CD4-positive, alpha-beta T cell treated with Interleukin-4 for 4 hours (primary cell): ENCODE data around the gene TNFRSF25.

Experiments
- DNase-seq: peaks from one replicate; pipeline ENCODE4 v3.0.0-alpha.2; 2020

The TNFRSF25 gene, protein sequence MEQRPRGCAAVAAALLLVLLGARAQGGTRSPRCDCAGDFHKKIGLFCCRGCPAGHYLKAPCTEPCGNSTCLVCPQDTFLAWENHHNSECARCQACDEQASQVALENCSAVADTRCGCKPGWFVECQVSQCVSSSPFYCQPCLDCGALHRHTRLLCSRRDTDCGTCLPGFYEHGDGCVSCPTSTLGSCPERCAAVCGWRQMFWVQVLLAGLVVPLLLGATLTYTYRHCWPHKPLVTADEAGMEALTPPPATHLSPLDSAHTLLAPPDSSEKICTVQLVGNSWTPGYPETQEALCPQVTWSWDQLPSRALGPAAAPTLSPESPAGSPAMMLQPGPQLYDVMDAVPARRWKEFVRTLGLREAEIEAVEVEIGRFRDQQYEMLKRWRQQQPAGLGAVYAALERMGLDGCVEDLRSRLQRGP

DNA sequence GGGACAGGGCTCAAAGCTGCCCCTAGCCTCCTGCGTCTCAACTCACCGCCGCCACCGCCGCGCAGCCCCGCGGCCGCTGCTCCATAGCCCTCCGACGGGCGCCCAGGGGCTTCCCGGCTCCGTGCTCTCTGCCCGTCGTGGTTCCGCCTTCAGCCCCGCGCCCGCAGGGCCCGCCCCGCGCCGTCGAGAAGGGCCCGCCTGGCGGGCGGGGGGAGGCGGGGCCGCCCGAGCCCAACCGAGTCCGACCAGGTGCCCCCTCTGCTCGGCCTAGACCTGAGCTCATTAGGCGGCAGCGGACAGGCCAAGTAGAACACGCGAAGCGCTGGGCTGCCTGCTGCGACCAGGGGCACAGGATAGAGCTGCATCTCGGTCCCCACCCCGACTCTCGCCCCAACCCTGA is at the start of gene TNFRSF25:
TSS of gene TNFRSF25 (minus strand) at position 151 of the 400 bp plus-strand sequence. CDS start at position 85, 66 bp downstream.
- DNase-seq = peak; percentile 60

DNA sequence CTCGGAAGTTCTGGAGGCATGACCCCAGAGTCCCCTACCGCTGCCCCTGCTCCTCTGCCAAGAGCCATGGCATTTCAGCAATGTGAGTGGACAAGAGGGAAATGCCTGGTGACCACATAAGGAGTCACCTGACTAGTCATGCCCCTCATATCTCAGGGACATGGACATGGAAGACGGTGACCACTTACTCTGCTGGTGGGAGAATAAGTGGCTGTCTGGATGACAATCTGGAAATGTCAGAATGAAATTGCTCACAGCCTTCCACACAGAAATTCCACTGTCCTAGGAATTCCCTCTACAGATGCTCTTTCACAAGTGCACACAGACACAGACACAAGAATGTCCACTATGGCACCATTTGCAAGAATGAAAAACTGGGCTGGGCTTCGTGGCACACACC is 49.8 kb upstream of the TNFRSF25 start:
- no peak for DNase-seq

DNA sequence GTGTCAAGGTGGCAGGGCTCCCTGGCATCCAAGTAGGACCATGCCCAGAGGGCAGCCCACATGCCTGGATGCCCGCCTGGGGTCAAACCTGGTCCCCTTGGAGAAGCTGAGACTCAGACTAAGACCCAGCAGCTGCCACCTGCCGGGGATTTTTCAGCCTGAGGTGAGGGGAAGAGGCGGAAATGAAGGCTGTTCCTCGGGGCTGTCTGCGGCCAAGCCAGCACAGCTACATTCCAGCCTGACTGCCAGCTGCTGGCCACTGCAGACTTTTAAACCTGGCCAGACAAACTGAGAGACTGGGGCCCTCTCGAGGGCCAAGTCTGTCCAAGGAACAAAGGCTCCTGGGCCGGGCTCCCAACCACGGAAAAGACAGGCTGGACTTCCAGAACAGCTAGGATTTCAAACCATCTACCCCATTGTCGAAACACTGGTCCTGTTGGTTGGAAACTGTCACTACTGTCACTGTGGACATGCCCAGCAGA is 47.4 kb upstream of the TNFRSF25 start:
- DNase-seq = no peak

DNA sequence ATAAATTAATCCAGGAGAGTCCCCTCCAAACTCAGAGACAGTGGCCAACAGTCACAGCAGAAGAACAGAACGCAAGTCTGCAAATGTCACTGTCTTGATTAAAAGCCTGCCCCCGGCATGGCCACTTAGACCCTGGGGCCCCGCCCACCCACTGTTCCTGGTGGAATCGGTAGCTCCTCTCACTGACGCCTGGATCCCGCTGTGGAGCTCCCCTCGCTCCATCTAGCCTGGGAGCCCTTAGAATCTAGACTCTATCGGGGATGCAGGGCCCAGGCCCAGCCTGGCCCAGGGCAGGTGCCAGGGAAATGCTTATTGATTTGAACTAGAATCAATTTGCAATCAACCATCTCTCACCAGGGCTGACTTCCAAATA is 46.9 kb upstream of the TNFRSF25 start:
- no peak for DNase-seq

DNA sequence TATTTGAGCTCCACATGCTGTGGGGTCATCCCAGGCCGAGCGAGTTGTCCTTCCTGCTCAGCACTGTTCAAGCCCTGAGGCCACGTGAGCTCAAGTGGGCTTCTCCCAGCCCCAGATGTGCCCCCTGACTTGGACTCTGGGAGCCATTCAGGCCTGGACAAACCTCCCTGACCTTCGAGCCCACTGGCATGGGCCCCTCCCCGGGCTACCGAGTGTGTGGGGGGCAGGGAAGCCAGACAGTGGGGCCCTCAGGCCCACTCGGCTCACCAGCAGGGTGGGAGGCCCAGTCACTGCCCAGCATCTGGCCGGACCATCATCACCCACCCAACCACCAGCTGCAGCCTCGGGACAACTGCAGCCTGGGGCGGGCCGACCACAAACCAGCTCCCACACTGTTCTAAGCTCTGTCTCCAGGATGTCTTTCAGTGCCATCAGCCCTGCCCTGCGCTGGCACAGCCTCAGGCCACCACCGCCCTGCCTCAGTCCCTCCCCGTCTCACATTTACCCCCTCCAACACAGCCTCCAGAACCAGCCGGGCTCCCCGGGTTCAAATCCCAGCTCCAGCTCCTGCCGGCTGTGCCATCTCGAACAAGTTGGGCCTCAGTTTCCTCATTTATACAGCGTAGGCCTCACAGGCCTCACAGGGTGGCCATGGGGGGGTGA is 46.4 kb upstream of the TNFRSF25 start:
- DNase-seq = no peak

DNA sequence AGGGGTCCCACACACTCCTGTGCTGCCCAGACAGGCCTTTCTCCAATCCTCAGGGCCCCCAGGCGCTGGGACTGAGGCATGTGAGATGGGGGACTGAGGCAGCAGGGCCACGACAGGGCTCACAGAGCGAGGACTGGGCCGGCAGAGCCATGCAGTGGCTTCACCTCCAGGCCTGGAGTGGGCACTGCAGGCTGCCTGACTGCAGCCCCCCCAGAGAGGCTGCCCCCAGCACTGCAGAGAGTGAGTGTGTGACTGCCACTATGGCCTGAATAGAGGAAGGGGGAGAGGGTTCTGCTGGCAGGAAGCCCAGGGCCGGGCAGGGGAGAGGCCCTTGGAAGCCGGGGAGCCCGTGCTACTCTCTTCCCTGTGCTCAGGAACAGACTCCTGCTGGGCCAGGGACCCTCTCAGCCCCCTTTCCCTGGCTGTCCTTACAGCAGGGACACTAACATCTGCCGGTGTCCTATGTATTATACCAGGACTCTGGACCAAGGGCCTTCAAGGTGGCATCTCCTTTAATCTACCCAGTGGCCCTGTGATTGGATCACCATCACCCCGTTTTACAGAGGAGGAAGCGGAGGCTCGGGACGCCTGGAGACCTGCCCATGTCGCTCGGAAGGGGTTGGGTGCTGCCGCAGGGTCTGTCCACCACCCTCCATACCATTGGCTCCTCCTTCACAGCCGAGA is 45.7 kb upstream of the TNFRSF25 start:
- no peak for DNase-seq

DNA sequence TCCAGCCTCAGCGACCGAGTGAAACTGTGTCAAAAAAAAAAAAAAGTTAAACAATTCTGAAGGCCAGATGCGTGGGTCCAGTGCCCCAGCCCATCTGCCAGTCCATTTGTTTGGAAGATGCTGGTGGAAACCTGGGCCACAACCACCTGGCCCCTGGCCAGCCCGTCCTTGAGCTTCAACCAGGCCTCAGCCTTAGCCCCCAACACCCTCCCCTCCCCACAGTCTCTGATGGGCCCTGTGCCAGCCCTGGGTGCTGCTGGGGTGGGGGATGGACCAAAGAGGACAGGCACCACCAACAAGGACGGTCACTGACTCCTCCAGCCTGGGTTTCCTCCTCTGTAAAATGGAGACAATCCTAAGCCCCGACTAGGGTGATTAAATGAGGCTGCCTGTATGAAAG is 45.1 kb upstream of the TNFRSF25 start:
- DNase-seq = no peak

DNA sequence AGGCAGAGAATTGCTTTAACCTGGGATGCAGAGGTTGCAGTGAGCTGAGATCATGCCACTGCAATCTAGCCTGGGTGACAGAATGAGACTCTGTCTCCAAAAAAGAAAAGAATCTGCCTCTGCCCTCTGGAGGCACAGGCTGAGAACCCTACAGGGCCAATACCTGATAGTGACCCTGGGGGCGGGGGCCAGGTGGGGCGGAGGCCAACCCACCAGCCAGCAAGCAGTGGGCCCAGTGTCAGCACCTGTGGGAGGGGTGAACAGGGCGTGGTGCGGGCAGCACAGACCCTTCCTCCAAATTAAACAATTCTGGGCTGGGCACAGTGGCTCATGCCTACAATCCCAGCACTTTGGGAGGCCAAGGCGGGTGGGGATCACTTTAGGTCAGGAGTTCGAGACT is 44.5 kb upstream of the TNFRSF25 start:
- DNase-seq = no peak

DNA sequence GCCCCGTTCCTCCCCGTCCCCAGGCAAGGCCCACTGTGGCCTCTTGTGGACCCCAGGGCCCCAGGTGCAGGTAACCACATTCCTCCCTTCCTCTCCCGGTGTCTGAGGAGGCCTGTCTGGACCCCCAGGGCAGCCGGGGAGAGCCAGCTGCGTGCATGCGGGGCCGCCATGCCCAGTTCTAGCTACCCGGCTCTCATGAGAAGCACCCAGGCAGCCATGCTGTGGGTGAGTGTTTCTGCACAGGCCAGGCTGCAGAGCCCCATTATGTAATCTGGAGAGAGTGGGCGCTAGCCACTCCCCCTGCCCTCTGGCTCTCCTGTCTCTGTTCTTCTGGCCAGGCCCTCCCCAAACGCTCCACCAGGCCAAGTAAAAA is 43.9 kb upstream of the TNFRSF25 start:
- DNase-seq = no peak

DNA sequence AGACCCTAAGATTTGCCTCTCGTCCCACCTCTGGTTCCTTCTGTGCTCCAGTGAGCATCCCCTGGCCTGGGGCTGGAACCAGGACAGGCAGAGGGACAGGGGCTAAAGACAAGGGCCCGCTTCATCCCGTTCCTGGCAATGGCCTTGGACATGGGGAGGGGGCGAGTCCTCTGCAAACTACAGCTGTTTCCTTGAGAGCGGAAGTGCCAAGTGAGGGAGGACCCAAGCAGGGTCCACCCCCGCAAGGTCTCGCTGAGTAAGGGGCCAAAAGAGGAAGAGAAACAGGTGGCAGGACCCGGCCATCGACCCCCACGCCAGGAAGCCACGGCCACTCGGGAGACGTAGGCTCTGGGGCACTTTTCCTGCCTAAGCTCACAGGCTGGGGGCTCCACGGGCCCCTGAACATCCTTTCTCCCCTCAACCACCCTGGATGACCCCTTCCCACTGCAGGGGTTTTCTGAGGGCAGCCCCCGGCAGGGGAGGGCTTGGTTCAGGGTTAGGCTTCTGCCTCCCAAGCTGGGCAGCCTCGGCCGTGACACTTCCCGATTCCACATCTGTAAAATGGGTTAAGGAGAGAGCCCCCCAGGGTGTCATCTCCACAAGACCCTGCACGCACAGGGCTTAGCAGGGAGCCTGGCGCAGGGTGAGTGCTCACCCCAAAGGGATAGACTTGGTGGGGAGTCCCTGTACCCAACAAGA is 43.4 kb upstream of the TNFRSF25 start:
- DNase-seq = no peak

DNA sequence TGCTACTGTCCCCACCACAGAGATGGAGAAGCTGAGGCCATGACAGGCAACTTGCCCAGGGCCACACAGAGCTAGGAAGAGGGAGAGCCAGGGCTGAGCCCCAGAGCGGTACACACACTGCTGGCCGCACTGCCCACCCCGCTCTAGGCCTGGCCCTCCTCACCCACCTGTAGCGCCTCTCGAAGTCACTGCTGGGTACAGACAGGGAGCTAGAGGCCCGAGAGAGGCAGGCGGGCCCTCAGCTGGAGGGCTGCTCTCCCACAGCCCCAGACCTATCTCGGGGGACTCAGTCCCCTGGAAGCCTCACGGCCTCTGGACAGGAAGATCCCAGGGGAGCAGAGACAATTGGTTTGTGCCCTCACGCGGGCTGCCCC is 42.8 kb upstream of the TNFRSF25 start:
- DNase-seq = no peak

DNA sequence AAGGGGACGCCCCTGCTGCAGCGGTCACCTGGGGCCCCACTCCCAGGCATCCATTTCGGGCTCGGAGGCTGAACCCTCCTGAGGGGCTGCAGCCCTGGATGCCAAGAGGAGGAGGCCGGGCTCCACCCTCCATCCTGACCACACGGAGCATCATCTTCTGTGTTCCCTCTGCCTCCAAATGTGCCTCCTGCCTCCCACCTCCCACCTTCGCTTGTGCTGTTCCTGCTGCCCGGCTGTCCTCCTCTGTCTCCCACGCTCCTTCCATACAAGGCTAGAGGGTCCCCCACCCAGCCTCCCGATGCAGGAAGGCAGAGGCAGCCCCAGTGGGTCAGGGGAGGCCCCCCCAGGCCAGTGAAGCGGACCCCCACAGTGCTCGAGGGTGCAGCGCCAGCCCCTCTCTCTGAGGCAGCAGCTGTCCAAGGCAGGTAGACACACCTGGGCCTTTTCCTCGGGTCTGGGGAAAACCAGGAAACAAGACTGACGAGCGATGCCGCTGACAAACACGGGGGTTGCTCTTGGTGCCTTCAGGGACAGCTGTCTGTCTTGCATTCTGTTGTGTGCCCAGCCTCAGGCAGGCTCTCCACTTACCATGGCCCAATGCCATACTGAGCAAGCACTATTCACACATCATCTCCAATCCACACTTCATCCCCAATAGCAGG is 42.3 kb upstream of the TNFRSF25 start:
- DNase-seq = no peak

DNA sequence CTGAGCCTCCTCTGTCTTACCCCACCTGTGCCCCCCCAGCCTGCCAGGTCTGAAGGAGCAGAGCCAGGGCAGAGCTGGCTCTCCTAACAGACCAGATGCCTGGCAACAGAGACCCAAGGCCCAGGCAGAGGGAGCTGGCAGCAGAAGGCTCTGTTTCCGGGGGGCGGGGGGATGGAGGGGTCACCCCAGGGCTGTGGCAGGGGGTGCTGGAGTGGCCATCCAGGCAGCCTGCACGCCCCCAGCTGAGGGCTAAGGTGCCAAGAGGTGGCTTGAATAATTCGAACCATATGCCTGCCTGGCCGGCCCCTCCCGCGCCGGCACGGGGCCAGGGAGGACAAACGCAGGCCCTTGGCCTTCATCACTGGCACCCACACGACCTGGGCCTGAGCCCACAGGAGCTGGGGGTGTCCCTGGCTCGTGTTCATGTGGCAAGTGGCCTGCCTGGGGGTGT is 41.5 kb upstream of the TNFRSF25 start:
- no peak for DNase-seq

DNA sequence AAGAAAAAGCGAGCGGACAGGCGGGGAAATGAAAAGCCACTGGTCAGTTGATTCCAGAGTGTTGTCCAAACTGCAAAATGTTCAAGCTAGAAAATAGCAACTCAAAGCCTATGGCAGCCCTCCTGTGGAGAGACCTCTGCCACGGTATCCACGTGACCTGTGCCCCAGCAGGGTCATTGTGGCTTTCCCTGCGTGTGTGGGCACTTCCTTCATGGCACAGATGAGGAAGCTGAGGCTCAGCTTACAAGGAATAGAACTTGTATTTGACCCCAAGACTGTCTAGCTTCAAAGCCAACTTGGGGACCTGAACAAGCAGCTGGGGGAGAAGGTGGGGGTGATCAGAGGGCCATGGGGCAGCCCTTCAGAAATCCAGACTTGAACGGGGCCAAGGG is 41.1 kb upstream of the TNFRSF25 start:
- no peak for DNase-seq

DNA sequence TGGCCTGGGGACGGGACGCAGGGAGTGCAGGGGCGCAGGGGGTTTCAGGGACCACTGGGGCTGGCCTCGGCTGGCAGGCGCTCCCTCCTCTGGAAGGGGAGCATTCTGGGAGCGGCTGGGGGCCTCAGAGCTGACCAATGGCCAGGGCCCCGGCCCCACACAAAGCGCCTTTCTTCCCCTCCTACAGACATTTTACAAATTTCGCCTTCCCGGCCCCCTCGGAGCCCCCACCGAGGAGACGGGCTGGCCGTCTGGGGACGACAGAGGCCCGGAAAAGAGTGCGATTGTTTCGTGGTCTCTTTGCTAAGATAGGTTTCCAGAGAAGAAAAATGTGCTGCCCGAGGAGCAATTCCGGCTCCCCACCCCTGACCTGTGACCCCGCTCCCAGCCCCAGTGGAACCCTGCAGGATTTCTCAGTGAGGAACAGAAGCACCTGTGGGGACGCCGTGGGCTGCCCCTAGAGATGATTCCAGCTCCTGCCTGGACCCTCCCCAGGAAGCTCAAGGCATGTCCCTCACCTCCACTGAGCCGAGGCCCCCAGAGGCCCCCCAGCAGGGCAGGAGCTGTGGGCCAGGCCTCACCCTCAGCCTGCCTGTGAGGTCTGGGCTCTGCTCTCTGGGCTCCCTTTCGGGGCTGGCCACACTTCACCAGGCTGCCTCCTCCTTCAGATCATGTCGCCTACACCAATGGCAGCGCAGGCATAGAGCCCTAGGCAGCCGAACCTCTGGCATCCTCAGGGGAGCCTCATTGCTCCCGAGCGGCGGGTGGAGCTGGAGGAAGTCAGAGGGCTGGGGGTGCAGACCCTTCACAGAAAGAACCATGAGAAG is 40.5 kb upstream of the TNFRSF25 start:
- DNase-seq = no peak

DNA sequence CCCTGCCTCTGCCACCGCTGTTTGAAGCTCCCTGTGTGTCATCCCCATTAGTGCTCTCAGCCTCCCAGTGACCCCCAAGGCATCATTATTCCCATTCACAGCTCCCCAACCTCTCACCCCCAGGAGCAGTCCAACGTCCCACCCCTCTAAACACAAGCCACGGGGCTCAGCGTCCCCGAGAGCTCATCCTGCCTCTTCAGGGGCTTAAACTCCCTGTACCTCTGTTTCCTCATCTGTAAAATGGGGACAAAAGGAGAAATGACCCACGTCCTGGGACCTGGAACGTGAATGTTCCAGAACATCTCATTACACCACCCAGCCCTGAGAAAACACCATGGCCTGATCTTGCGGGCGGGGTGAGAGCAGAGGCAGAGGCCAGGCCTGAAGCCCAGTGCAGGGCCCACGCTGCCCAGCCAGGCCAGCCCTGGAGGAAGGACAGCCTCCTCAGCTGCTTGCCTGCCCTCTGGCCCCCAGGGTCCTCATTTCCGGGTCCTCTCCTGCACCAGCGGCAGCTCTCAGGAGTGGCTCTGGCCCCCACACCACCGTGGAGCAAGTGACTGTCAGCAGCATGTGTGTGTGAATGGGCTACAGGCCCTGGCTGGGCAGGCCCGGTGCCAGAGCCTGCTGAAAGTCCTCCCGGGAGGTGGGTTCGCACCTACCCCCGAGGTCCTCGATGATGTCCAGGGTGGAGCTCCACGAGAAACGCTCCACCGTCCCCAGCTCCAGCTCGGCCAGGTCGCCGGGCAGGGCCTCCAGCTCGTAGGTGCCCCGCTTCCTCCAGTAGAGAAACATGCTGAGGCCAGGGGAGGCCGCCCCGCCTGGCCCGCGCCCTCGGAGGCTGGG is 39.6 kb upstream of the TNFRSF25 start:
- DNase-seq = no peak

DNA sequence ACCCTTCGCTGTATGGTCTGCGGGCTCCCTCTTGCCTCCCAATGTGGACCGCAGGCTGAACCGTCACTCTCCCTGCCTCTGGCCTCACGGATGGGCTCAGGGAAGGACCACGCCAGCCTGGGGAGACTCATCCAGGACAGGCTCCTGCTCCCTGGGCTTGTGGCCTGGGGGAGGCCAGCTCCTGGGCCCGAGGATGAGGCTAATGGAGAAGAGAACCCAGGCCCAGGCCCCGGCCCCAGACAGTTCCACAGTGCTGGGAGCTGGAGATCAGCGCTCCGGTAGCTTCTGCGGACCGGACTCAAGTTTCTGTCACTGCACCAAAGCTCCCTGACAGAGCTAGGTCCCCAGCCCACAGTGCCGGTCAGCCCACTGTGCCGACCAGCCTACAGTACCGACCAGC is 38.9 kb upstream of the TNFRSF25 start:
- no peak for DNase-seq

DNA sequence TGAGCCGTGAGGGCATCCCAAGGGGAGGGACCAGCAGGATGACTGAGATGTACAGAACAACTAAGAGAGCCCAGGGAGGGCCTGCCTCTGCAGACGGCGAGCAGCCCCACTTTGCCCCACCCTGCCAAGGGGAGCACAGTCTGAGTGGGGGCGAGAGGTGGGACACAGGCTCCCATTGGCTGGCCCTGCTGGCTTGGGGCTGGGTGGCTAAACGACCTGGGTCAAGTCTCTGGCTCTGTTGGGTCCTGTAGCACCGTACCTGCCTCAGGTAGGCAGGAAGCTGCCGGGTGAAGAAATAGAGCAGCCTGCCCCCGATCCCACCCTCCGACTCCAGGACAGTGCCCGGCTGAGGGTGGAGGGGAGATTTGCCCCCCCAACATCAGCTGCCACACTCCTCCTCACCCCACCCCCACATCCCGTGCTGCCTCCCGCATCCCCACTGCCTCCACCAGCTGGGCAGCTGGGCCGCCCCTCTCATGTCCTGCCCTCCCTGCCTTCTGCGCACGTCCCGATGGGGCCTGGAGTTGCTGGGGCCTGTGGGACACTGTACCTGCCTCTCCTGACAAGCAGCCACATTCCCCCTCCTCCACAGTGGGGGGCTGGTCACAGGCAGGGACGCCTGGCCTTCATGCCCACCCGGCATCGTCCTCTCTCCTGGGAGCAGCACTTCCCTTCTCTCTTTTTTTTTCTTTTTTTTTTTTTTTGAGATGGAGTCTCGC is 38.1 kb upstream of the TNFRSF25 start:
- no peak for DNase-seq

DNA sequence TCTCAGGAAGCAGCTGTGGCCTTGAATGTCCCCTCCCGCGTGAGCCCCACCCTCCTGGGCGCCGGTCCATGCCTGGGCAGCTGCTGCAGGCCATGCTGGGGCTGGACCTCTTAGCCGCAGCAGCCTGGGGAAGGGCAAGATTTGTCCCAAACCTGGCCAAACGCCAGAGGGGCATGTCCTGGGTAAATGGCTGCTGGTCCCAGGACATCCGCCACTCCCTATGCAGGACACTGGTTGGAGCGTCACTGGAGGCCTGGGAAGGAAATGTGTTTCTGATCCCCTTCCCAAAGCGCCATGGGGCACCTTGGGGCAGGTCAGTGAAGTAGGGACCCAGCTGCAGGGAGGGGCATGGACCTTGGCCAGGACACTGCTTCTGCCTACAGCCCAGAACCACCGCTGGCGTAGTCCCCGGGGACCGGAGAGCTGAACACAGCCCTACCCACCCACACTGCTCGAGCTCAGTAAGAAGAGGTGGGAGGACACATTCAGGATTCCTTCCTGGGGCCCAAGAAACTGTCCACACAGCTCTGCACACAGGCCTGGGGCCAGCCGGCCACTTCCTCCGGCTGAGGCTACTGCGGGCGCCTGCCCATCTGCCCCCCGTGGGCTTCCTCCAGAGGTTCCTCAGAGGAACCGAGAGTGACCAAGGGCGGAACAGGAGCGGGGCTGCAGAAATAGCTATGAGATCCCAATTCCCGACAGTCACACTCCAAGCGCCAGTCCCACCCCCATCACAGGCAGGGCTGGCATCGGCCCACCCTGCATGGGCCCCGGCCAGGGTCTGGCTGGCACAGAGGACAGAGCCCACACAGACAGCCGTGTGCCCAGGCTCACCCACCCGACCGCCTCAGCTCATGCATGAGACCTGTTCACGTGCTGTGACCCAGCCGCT is 36.3 kb upstream of the TNFRSF25 start:
- DNase-seq = no peak
